Activated naive CD8-positive, alpha-beta T cell treated with anti-CD3 and anti-CD28 coated beads, Interleukin-2, amount 50 U/mL, for 24 hours (primary cell): ENCODE results near the gene KIF26B.
A peak's percentile ranks its signal among the peaks of the same experiment; 100 is the strongest.

Experiments
- ATAC-seq: fragments of 150-1000 bp; cut with Tn5 transposase; one replicate; pipeline ENCODE4 v1.10.0; 2021
- DNase-seq: peaks from one replicate; pipeline ENCODE4 v3.0.0; 2021
- H3K27ac Mint-ChIP-seq: one replicate; pipeline ENCODE4 v1.8.0; 2021; ENCODE audit warnings: mild to moderate bottlenecking, mixed read lengths
- H3K27me3 Mint-ChIP-seq: one replicate; pipeline ENCODE4 v1.8.0; 2021; ENCODE audit warnings: mixed read lengths
- H3K36me3 Mint-ChIP-seq: one replicate; pipeline ENCODE4 v1.8.0; 2021; ENCODE audit warnings: low read depth, mixed read lengths
- H3K4me1 Mint-ChIP-seq: one replicate; pipeline ENCODE4 v1.8.0; 2021; ENCODE audit warnings: mixed read lengths
- H3K4me3 Mint-ChIP-seq: one replicate; pipeline ENCODE4 v1.8.0; 2021; ENCODE audit warnings: mild to moderate bottlenecking, moderate library complexity, mixed read lengths
- H3K9me3 Mint-ChIP-seq: one replicate; pipeline ENCODE4 v1.8.0; 2021; ENCODE audit warnings: mixed read lengths

KIF26B gene

GRCh38 chr1:245615001-245615400 is 460.2 kb downstream of the KIF26B start:
- Mint-ChIP-seq H3K4me1 (no peaks in the 10 kb centered on the region), H3K27ac (no peak overlapping the region), H3K27me3 (no peaks in the 10 kb centered on the region), H3K36me3 (no peaks in the 10 kb centered on the region), H3K9me3 (no peaks in the 10 kb centered on the region), H3K4me3 (no peak overlapping the region)
- ATAC-seq, result no peak
- DNase-seq, result no peak

DNA sequence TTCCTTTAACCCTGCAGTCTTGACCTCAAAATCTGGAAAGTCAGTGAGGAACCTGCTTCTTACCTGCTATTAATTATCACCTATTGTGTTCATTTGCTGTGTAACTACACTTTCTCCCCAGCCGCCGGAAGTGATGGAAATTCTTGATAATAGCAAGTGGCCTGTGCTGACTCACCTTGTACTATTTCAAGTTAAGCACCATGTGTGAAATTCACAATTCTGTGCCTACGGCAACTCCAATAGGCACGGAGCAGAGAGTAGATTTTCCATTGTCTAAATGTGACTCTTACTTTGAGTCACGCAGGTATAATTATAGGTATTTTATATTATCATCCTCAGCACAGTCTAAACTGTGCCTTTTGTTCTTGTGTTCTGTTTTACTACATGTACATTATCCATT is 466.8 kb downstream of the KIF26B start:
- H3K36me3 Mint-ChIP-seq, result no peaks in the 10 kb centered on the region
- no peak overlapping the region for H3K4me3 Mint-ChIP-seq

GRCh38 chr1:245622332-245623014 is 467.7 kb downstream of the KIF26B start:
- peaks cover 5% of the 10 kb centered on the region for H3K27me3 Mint-ChIP-seq
- no peak overlapping the region for H3K27ac Mint-ChIP-seq
- no peak overlapping the region for H3K4me3 Mint-ChIP-seq
- ATAC-seq, result no peak
- no peak for DNase-seq
- no peaks in the 10 kb centered on the region for H3K36me3 Mint-ChIP-seq
- H3K4me1 Mint-ChIP-seq, result peaks cover 6% of the 10 kb centered on the region
- no peaks in the 10 kb centered on the region for H3K9me3 Mint-ChIP-seq

More for the DNA sequence above, 466.8 kb downstream of the KIF26B start:
- Mint-ChIP-seq H3K27me3 (peaks cover 5% of the 10 kb centered on the region), H3K4me1 (peaks cover 6% of the 10 kb centered on the region), H3K9me3 (no peaks in the 10 kb centered on the region), H3K27ac (no peak overlapping the region)
- ATAC-seq, result peak; percentile 63
- DNase-seq, result no peak

GRCh38 chr1:245641384-245641783 is 486.6 kb downstream of the KIF26B start:
- ATAC-seq (no peak), DNase-seq (no peak)
- H3K9me3 Mint-ChIP-seq, result peaks cover 56% of the 10 kb centered on the region
- no peak overlapping the region for H3K27ac Mint-ChIP-seq
- H3K27me3 Mint-ChIP-seq, result peaks cover 11% of the 10 kb centered on the region
- peaks cover 2% of the 10 kb centered on the region for H3K36me3 Mint-ChIP-seq
- H3K4me1 Mint-ChIP-seq, result no peaks in the 10 kb centered on the region
- H3K4me3 Mint-ChIP-seq, result no peak overlapping the region

GRCh38 chr1:245645406-245645805 is 490.6 kb downstream of the KIF26B start:
- Mint-ChIP-seq H3K4me1 (no peaks in the 10 kb centered on the region), H3K9me3 (peaks cover 30% of the 10 kb centered on the region), H3K36me3 (peaks cover 2% of the 10 kb centered on the region), H3K4me3 (no peak overlapping the region), H3K27me3 (peaks cover 5% of the 10 kb centered on the region), H3K27ac (no peak overlapping the region)
- no peak for ATAC-seq
- no peak for DNase-seq

DNA sequence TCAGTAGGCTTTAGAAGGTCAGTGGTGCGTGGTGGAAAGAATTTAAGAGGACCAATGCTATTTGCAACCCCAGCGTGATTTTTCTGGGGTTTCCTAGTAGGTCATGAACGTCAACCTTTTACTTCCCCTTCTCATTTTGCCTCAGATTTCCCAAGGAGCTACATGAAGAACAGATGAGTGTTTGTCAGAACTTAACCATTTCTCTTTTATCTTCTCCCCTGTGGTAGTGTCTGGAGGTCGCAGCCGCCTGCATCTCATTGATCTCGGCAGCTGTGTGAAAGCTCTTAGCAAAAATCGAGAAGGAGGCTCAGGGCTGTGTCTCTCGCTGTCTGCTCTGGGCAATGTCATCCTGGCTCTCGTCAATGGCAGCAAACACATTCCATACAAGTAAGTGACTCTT is 491.1 kb downstream of the KIF26B start:
- H3K27me3 Mint-ChIP-seq, result peaks cover 5% of the 10 kb centered on the region
- ATAC-seq (no peak), DNase-seq (no peak)
- H3K4me1 Mint-ChIP-seq, result no peaks in the 10 kb centered on the region
- H3K27ac Mint-ChIP-seq, result no peak overlapping the region
- no peak overlapping the region for H3K4me3 Mint-ChIP-seq
- H3K36me3 Mint-ChIP-seq, result peaks cover 2% of the 10 kb centered on the region
- peaks cover 29% of the 10 kb centered on the region for H3K9me3 Mint-ChIP-seq

GRCh38 chr1:245648749-245649522 is 494.2 kb downstream of the KIF26B start:
- Mint-ChIP-seq H3K27me3 (peaks cover 5% of the 10 kb centered on the region), H3K4me3 (no peak overlapping the region), H3K4me1 (no peaks in the 10 kb centered on the region), H3K27ac (no peak overlapping the region), H3K9me3 (peaks cover 7% of the 10 kb centered on the region), H3K36me3 (no peaks in the 10 kb centered on the region)
- no peak for ATAC-seq
- DNase-seq, result no peak

DNA sequence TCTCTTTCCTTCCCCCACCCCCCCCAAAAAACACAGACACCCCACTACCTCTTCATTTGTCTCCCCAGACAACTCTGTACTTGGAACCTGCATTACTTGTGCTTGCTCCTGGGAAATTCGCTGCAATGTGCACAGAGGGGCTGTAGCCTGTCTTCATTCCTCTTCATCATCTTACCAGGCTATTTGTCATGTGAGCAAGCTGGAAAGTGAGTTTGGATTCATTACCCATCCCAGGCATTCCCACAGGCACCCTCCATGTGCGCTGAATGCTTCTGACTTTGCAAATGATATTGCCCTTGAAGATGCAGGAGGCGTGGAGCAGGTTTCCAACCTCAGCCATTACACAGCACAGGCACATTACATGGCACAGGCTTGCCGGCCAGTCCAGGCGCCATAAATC is 494.9 kb downstream of the KIF26B start:
- Mint-ChIP-seq H3K27me3 (peaks cover 4% of the 10 kb centered on the region), H3K27ac (no peak overlapping the region), H3K9me3 (peaks cover 2% of the 10 kb centered on the region), H3K4me1 (no peaks in the 10 kb centered on the region), H3K36me3 (no peaks in the 10 kb centered on the region), H3K4me3 (no peak overlapping the region)
- ATAC-seq (no peak), DNase-seq (no peak)

GRCh38 chr1:245650441-245650960 is 495.7 kb downstream of the KIF26B start:
- Mint-ChIP-seq H3K27me3 (peaks cover 2% of the 10 kb centered on the region), H3K4me3 (no peak overlapping the region), H3K36me3 (no peaks in the 10 kb centered on the region), H3K4me1 (no peaks in the 10 kb centered on the region), H3K27ac (no peak overlapping the region), H3K9me3 (no peaks in the 10 kb centered on the region)
- ATAC-seq (no peak), DNase-seq (no peak)

DNA sequence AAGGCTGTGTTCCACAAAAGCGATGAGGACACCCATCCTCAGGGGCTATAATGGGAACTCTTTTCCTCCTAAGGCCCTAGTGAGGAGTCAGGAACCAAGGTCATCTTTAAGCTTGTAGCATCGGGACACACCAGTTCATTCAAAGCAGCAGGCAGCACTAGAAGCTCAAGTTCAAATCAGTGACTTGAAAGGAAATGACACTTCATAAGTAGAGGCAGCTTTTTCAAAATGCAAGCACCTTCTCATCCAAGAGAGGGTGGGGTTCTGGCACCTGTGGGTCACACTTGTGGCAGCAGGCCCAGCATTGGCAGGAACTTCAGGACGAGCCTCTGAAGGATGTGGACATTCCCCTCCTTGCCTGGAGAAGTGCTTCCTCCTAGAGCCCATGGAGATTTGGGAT is 496.3 kb downstream of the KIF26B start:
- Mint-ChIP-seq H3K4me3 (no peak overlapping the region), H3K27me3 (peaks cover 2% of the 10 kb centered on the region), H3K4me1 (no peaks in the 10 kb centered on the region), H3K27ac (no peak overlapping the region), H3K36me3 (no peaks in the 10 kb centered on the region), H3K9me3 (no peaks in the 10 kb centered on the region)
- DNase-seq, result no peak
- ATAC-seq, result no peak

DNA sequence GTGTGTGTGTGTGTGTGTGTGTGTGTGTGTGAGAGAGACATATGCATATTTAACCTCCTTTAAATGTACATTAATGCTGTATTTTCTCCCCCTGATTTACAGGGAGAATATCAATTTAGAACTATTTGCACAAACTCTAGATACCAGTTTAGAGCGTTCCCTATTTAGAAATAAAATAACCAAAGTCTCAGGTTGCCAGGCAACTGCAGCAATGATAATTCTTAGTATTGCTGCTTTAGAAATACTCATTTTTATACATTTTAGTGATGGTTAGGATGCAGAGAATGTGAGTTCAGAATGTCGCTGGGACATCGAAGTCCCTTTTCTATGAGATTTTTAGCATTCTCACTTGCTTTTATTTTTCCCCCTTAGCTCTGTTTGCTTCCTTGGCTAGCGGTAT is 497.3 kb downstream of the KIF26B start:
- Mint-ChIP-seq H3K4me1 (no peaks in the 10 kb centered on the region), H3K27ac (no peak overlapping the region), H3K4me3 (no peak overlapping the region), H3K36me3 (no peaks in the 10 kb centered on the region), H3K9me3 (no peaks in the 10 kb centered on the region), H3K27me3 (peaks cover 2% of the 10 kb centered on the region)
- no peak for DNase-seq
- no peak for ATAC-seq

DNA sequence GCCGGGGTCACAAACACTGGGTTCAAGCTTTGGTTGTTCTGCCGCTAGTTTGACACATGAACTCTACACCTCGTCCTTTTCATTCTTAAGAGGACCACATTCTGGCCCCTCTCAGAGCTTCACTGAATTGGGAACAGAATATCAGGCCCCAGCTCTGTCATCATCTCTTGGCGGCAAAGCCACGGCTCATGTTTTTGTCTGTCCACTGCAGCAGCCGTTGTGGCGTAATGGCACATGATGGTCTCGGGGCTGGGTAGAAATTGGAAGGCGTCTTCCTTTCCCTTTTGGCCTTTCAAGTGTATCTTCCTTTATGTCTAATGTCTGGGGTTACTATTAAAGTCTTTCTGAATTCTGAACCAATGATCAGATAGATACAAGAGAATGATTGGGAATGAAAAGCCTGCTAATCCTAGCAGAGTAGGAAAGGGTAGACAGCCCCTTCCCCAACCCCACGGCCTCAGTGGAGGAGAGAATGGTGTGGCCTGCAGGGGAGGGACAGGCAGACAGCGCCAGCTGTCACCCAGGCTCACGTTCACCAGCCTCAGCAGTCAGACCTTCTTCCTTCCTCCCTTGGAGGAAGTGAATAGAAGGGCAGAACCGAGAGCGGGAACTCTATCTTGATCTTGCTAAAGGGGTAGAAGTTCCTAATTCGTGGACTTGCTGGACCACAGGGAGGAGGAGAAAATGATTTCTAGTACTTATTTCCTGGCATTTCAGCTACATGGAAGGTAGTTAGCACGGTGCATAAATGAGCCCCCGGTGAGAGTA is 498.1 kb downstream of the KIF26B start:
- no peak overlapping the region for H3K4me3 Mint-ChIP-seq
- DNase-seq (no peak), ATAC-seq (no peak)
- H3K36me3 Mint-ChIP-seq, result no peaks in the 10 kb centered on the region
- H3K27me3 Mint-ChIP-seq, result peaks cover 2% of the 10 kb centered on the region
- no peaks in the 10 kb centered on the region for H3K4me1 Mint-ChIP-seq
- no peak overlapping the region for H3K27ac Mint-ChIP-seq
- no peaks in the 10 kb centered on the region for H3K9me3 Mint-ChIP-seq

GRCh38 chr1:245654460-245655050 is 499.8 kb downstream of the KIF26B start:
- Mint-ChIP-seq H3K36me3 (no peaks in the 10 kb centered on the region), H3K27ac (no peak overlapping the region), H3K27me3 (no peaks in the 10 kb centered on the region), H3K4me1 (no peaks in the 10 kb centered on the region), H3K4me3 (no peak overlapping the region), H3K9me3 (no peaks in the 10 kb centered on the region)
- ATAC-seq (no peak), DNase-seq (no peak)

DNA sequence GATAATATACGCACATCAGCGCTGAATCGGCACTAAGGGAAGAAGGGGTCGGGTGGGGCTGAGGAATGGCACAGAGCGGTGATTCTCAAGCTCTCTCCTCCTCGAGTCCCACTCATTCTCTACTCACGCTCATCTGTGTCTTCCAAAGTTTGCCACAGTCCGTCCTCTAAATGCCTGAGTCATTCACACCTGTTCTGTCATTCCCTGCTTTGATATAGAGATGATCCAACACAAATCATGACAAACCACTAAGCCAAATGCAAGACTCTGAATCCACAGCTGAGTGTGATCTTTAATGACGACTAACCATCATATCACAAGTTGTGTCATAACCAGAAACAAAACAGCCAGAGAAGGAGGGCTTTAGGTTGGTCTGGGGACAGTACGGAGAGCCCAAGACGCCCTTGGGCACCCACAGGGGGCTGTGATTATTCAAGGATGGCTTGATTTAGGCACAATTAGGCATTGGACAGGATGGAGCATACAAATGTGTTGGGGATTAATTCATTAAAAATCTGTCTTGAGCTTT is 501.5 kb downstream of the KIF26B start:
- no peak overlapping the region for H3K4me3 Mint-ChIP-seq
- no peak for ATAC-seq
- H3K27ac Mint-ChIP-seq, result no peak overlapping the region
- DNase-seq, result no peak
- no peaks in the 10 kb centered on the region for H3K27me3 Mint-ChIP-seq
- no peaks in the 10 kb centered on the region for H3K36me3 Mint-ChIP-seq
- no peaks in the 10 kb centered on the region for H3K9me3 Mint-ChIP-seq
- no peaks in the 10 kb centered on the region for H3K4me1 Mint-ChIP-seq
